ENCODE measurements around the gene HMG20B. TPM values are rescaled to one million over a fixed set of nuclear protein-coding genes. Genes with fewer than 3 reads are reported as not detected.

The HMG20B gene
- total RNA-seq, 1 experiment from 2014 or later: 121 TPM

DNA sequence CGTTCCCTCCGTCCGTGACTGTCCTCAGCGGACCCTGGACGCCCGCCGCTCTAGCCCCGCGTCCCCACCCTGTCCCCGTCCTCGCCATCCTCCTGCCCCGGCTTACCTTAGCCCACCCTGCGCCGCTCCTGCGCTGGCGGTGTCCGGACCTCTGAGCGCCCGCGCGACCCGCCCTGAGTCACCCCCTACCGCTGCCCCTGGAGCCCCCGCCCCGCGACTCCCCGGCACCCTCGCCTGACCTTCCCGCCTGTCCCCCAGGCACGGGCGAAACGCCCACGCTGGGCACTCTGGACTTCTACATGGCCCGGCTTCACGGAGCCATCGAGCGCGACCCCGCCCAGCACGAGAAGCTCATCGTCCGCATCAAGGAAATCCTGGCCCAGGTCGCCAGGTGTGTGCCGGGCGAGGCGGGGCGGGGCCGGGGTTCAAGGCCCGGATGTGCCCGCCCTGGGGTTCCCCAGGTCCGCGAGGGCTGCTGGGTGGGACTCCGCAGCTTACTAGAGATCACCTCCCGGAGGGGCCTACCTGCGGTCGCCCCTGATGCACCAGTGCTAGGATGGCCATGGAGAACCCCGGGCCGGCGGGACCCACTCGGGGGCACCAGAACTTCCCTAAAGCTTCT is 5.1 kb downstream of the HMG20B start (continued):
- no peak for TF ChIP-seq ZNF425 (CRISPR knock-in tag; conservative IDR thresholded peaks at IDR 0.05)
- TF ChIP-seq, protein P1, sequence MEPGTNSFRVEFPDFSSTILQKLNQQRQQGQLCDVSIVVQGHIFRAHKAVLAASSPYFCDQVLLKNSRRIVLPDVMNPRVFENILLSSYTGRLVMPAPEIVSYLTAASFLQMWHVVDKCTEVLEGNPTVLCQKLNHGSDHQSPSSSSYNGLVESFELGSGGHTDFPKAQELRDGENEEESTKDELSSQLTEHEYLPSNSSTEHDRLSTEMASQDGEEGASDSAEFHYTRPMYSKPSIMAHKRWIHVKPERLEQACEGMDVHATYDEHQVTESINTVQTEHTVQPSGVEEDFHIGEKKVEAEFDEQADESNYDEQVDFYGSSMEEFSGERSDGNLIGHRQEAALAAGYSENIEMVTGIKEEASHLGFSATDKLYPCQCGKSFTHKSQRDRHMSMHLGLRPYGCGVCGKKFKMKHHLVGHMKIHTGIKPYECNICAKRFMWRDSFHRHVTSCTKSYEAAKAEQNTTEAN (CRISPR knock-in tag; IDR thresholded peaks at IDR 0.05): no peak
- no peak for TF ChIP-seq ARID4B (CRISPR knock-in tag; IDR thresholded peaks at IDR 0.05; ENCODE audit: borderline replicate concordance)
- no peak for TF ChIP-seq OVOL2 (CRISPR knock-in tag; IDR thresholded peaks at IDR 0.05; ENCODE audit: borderline replicate concordance)
- TF ChIP-seq IRF2 (CRISPR knock-in tag; IDR thresholded peaks at IDR 0.05; ENCODE audit: borderline replicate concordance, low read depth): no peak
- no peak for TF ChIP-seq ZNF263 (CRISPR knock-in tag; IDR thresholded peaks at IDR 0.05; ENCODE audit: low read depth)

DNA sequence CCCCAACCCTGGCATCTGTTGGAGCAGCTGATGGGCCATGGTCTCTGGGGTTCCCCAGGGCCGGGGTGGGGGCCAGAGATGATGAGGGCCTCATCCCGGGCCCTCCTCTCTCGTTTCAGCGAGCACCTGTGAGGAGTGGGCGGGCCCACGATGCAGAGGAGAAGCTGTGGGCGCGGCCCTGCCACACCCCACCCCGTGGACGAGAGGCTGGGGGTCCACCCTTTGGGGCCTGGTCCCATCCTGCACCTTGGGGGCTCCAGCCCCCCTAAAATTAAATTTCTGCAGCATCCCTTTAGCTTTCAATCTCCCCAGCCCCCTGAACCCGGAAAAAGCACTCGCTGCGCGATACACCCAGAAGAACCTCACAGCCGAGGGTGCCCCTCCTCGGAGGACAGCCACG is 5.6 kb downstream of the HMG20B start:
- no peak for DNase-seq (ENCODE audit: low spot score)
- ChIA-PET CTCF (interaction anchor here (1.0 to 6.5 kb wide), 10 partner anchors 8 to 144 kb away, joined by 3 to 115 read pairs (median 8); partner anchors contain the start of genes DOHH and GIPC3), POLR2A (interaction anchor here (0.6 to 3.3 kb wide), 4 partner anchors 13 to 44 kb away, joined by 3 to 12 read pairs (median 4); no protein-coding TSS in a partner anchor)
- H3K4me1 Mint-ChIP-seq: peaks cover 14% of the 10 kb centered on the region
- H3K4me3 Mint-ChIP-seq: peak overlapping the region; percentile 75
- peaks cover 8% of the 10 kb centered on the region for H3K36me3 Mint-ChIP-seq
- ATAC-seq: no peak
- peaks cover 30% of the 10 kb centered on the region for H3K27me3 Mint-ChIP-seq (ENCODE audit: low read depth)
- no peaks in the 10 kb centered on the region for H3K9me3 Mint-ChIP-seq
- no peak overlapping the region for H3K27ac Mint-ChIP-seq
- no peak for TF ChIP-seq MYBL2 (CRISPR knock-in tag; IDR thresholded peaks at IDR 0.05)
- TF ChIP-seq AR (CRISPR knock-in tag; IDR thresholded peaks at IDR 0.05): no peak
- TF ChIP-seq ZNF671 (CRISPR knock-in tag; IDR thresholded peaks at IDR 0.05): no peak
- TF ChIP-seq PRDM15 (CRISPR knock-in tag; IDR thresholded peaks at IDR 0.05): no peak
- TF ChIP-seq CTCF (IDR thresholded peaks at IDR 0.05): no peak
- no peak for TF ChIP-seq TP53 (CRISPR knock-in tag; IDR thresholded peaks at IDR 0.05)
- no peak for TF ChIP-seq ZNF317 (CRISPR knock-in tag; IDR thresholded peaks at IDR 0.05; ENCODE audit: borderline replicate concordance, low read depth)
- no peak for TF ChIP-seq ELF4 (CRISPR knock-in tag; IDR thresholded peaks at IDR 0.05; ENCODE audit: low read depth)
- no peak for TF ChIP-seq ZNF423 (CRISPR knock-in tag; IDR thresholded peaks at IDR 0.05)
- TF ChIP-seq PRRX2 (CRISPR knock-in tag; IDR thresholded peaks at IDR 0.05): no peak
- TF ChIP-seq ZNF396 (CRISPR knock-in tag; IDR thresholded peaks at IDR 0.05; ENCODE audit: borderline replicate concordance): no peak

Measured in WTC11 (cell line).